Brain microvascular endothelial cell (primary cell): ENCODE results near the gene PIP4K2A.

Source experiments
- DNase-seq: peaks from one replicate; pipeline ENCODE4 v3.0.0-alpha.2; 2020
- H3K27ac ChIP-seq: fragments of 250-450 bp; sonication (Bioruptor Pico); 2 replicates; pipeline ENCODE4 v1.5.1; 2020; ENCODE audit warnings: mild to moderate bottlenecking, moderate library complexity
- H3K27me3 ChIP-seq: fragments of 250-450 bp; sonication (Bioruptor Pico); replicated peaks from 2 replicates; pipeline ENCODE4 v1.5.1; 2020; ENCODE audit warnings: mild to moderate bottlenecking
- H3K36me3 ChIP-seq: fragments of 250-450 bp; sonication (Bioruptor Pico); replicated peaks from 2 replicates; pipeline ENCODE4 v1.5.1; 2020; ENCODE audit warnings: mild to moderate bottlenecking
- H3K4me3 ChIP-seq: 2 replicates; pipeline ENCODE4 v1.5.1; 2011; ENCODE audit warnings: low read depth, mild to moderate bottlenecking, control low read depth, low read length, moderate library complexity
- in situ Hi-C: cut with HindIII; loops from 2 replicates; pipeline ENCODE4 v1.10.0; 2017; ENCODE audit warnings: low sequenced_read_pairs, low pct_ligation_motif_present
- TF ChIP-seq, protein P1 (sequence below): IDR thresholded peaks from 2 replicates; pipeline ENCODE4 v1.5.1; 2011; ENCODE audit warnings: low read depth, mild to moderate bottlenecking, moderate library complexity, low read length, control low read depth, inconsistent platforms; ENCODE audit errors: missing control alignments

The PIP4K2A gene

GRCh38 chr10:22711373-22711772 lies 3.0 kb downstream of the PIP4K2A start:
- TF ChIP-seq, protein P1, sequence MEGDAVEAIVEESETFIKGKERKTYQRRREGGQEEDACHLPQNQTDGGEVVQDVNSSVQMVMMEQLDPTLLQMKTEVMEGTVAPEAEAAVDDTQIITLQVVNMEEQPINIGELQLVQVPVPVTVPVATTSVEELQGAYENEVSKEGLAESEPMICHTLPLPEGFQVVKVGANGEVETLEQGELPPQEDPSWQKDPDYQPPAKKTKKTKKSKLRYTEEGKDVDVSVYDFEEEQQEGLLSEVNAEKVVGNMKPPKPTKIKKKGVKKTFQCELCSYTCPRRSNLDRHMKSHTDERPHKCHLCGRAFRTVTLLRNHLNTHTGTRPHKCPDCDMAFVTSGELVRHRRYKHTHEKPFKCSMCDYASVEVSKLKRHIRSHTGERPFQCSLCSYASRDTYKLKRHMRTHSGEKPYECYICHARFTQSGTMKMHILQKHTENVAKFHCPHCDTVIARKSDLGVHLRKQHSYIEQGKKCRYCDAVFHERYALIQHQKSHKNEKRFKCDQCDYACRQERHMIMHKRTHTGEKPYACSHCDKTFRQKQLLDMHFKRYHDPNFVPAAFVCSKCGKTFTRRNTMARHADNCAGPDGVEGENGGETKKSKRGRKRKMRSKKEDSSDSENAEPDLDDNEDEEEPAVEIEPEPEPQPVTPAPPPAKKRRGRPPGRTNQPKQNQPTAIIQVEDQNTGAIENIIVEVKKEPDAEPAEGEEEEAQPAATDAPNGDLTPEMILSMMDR = no peak
- Histone ChIP-seq H3K27ac (no peak overlapping the region), H3K27me3 (no peaks in the 10 kb centered on the region), H3K4me3 (no peak overlapping the region), H3K36me3 (no peaks in the 10 kb centered on the region)
- no peak for DNase-seq
- in situ Hi-C loops = loop anchor here (25.0 kb wide), 1 partner anchor 276 kb away; no protein-coding TSS in a partner anchor

DNA sequence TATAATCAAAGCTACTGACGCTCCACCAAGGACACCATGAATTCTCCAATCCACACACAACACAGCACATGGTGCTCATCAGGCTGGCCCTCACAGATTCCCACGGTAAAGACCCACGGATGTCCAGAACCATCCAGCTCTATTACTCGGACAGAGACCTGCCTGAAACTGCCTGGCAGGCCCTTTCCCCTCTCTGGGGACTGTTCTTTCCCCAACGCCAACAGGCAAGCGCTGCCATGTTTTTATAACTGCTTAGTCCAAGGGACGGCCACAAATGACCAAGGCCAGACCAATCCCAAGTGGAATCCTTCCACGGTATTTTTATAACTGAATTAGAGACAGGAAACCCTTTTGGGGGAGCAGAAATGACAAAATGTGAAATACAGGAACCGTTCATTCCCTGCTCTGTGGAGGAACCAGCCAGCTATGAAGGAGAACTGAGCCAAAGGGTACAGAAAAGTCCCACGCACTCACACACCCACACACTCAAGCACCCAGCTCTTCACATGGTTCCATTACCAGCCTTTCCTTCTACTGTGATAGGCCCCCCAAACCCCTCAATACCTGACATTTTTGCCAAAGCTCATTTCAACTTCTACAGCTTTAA lies 4.1 kb downstream of the PIP4K2A start:
- in situ Hi-C loops = loop anchor here (25.0 kb wide), 1 partner anchor 277 kb away; no protein-coding TSS in a partner anchor
- Histone ChIP-seq H3K27ac (no peak overlapping the region), H3K36me3 (no peaks in the 10 kb centered on the region), H3K27me3 (no peaks in the 10 kb centered on the region), H3K4me3 (no peak overlapping the region)
- no peak for DNase-seq
- TF ChIP-seq, protein P1 = no peak

- H3K27ac ChIP-seq = no peak overlapping the region
- no peak for DNase-seq
- H3K27me3 ChIP-seq = no peaks in the 10 kb centered on the region
- in situ Hi-C loops = loop anchor here (25.0 kb wide), 1 partner anchor 279 kb away; no protein-coding TSS in a partner anchor
- H3K36me3 ChIP-seq = no peaks in the 10 kb centered on the region
- no peak overlapping the region for H3K4me3 ChIP-seq
- TF ChIP-seq, protein P1 = no peak
These were observed 5.6 kb downstream of the PIP4K2A start for GRCh38 chr10:22708772-22709171.

DNA sequence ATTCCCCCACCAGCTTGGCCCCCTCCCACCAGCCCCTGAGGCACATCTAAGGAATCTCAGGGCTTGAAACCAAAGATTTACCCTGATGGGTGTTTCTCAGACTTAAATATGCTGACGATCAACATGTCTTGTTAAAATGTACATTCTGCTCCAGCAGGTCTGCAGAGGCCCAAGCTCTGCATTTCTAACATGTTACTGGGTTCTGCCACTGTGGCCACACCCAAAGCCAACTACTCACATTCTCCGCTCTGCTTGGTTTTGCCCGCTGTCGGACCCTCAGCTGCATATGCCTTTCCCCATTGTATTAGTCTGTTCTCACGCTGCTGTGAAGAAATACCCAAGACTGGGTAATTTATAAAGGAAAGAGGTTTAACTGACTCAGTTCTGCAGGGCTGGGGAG lies 8.9 kb downstream of the PIP4K2A start:
- Histone ChIP-seq H3K27me3 (no peaks in the 10 kb centered on the region), H3K36me3 (no peaks in the 10 kb centered on the region), H3K27ac (no peak overlapping the region), H3K4me3 (no peak overlapping the region)
- no peak for DNase-seq
- TF ChIP-seq, protein P1 = no peak
- in situ Hi-C loops = loop anchor here (25.0 kb wide), 1 partner anchor 282 kb away; no protein-coding TSS in a partner anchor

GRCh38 chr10:22704942-22705341 lies 9.4 kb downstream of the PIP4K2A start:
- TF ChIP-seq, protein P1 = no peak
- H3K4me3 ChIP-seq = no peak overlapping the region
- in situ Hi-C loops = loop anchor here (25.0 kb wide), 1 partner anchor 282 kb away; no protein-coding TSS in a partner anchor
- H3K27ac ChIP-seq = no peak overlapping the region
- no peaks in the 10 kb centered on the region for H3K36me3 ChIP-seq
- H3K27me3 ChIP-seq = no peaks in the 10 kb centered on the region
- DNase-seq = no peak
